Activated naive CD4-positive, alpha-beta T cell treated with anti-CD3 and anti-CD28 coated beads, Interleukin-2, amount 10 ng/mL, durations not matched to agents 7 days and 5 days (primary cell): ENCODE data around the gene ADAM17.
A peak's percentile ranks its signal among the peaks of the same experiment; 100 is the strongest.
"Not testable (repeated sequence)": the region's sequence is repeated elsewhere in the genome, so short reads cannot be mapped to it uniquely, and the experiment has no call there.

Experiments used
- CTCF ChIA-PET: fragments of 350-600 bp; sonication (Branson Sonifier 250); formaldehyde crosslinking; loops from one replicate; lab custom pipeline; 2021; ENCODE audit warnings: antibody characterized with exemption; lab: Charles Lee
- DNase-seq: peaks from one replicate; pipeline ENCODE4 v3.0.0-alpha.2; 2020
- H3K27ac Mint-ChIP-seq: one replicate; pipeline ENCODE4 v1.8.0; 2021; ENCODE audit warnings: mild to moderate bottlenecking, moderate library complexity, mixed read lengths
- H3K27me3 Mint-ChIP-seq: one replicate; pipeline ENCODE4 v1.8.0; 2021; ENCODE audit warnings: mild to moderate bottlenecking, mixed read lengths
- H3K36me3 Mint-ChIP-seq: one replicate; pipeline ENCODE4 v1.8.0; 2021; ENCODE audit warnings: mixed read lengths
- H3K4me1 Mint-ChIP-seq: one replicate; pipeline ENCODE4 v1.8.0; 2021; ENCODE audit warnings: mixed read lengths
- H3K4me3 Mint-ChIP-seq: one replicate; pipeline ENCODE4 v1.8.0; 2021; ENCODE audit warnings: mild to moderate bottlenecking, moderate library complexity, mixed read lengths
- H3K9me3 Mint-ChIP-seq: one replicate; pipeline ENCODE4 v1.8.0; 2021; ENCODE audit warnings: mixed read lengths

ADAM17 gene

DNA sequence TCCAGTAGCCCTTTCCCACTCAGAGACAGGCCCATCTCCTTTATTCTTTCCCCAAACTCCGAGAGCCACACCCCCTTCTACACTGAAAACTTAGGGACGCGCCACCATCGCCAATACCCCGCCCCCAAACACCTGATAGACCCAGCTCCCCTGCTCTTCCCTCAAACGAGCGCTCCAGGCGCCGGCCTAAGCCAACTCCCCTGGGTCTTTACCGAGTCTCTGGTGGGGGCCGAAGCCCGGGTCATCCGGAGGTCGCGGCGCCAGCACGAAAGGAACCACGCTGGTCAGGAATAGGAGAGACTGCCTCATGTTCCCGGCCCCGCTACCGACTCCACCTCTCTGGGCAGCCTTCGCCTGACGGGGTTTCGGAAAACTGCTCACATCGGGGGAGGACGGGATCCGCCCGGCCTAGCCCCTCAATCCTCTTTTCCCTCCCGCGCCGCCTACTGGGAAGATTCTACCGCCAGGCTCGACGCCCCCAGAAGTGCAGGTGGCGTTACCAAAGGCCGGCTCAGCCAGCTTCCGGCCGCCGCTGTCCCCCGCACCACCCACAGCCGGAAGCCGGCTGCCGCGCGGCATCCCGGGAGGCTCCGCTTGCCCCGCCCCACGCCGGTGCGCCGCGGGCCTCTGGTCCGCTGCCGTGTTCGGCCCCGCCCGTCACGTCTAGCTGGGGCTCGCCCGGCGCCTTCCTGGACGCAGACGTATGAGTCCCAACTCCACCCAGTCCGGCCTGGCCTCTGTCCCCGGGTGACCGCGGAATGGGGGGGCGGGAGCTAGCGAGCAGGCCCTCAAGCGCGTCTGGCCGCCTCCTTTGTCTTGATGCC, at the start of gene ADAM17:
ADAM17 (minus strand) TSS at position 534 of the 824 bp plus-strand sequence; CDS start at position 309, 225 bp downstream.
- Mint-ChIP-seq H3K27ac (peak within 1 kb of the TSS; percentile 95), H3K4me1 (peaks cover 54% of the 10 kb centered on the region), H3K4me3 (peak within 1 kb of the TSS; percentile 98)

DNA sequence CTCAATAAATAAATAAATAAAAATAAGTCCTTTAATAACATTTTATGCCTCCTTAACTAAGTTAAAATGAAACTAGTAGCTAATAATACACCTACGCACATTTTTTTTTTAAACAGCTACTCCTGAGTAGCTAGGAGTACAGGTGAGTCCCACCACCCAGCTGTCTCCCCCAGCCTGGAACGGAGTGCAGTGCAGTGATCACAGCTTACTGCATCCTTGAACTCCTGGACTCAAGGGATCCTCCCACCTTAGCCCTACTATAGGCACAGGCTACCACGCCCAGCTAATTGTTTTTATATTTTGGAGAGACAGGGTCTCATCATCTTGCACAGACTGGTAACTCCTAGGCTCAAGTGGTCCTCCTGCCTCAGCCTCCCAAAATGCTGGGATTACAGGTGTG, 46.8 kb upstream of the ADAM17 start:
- CTCF ChIA-PET = interaction anchor here (1.1 kb wide), 1 partner anchor 184 kb away, joined by 3 read pairs; no protein-coding TSS in a partner anchor
- no peaks in the 10 kb centered on the region for H3K27me3 Mint-ChIP-seq
- H3K4me3 Mint-ChIP-seq = no peak overlapping the region
- H3K4me1 Mint-ChIP-seq = peaks cover 19% of the 10 kb centered on the region
- DNase-seq = no peak
- H3K9me3 Mint-ChIP-seq = peaks cover 9% of the 10 kb centered on the region
- H3K36me3 Mint-ChIP-seq = peaks cover 65% of the 10 kb centered on the region
- H3K27ac Mint-ChIP-seq = no peak overlapping the region

More for the DNA sequence above, at the start of gene ADAM17:
- peak; percentile 91 for DNase-seq
- no peaks in the 10 kb centered on the region for H3K9me3 Mint-ChIP-seq
- H3K27me3 Mint-ChIP-seq = no peaks in the 10 kb centered on the region
- CTCF ChIA-PET = interaction anchor here (0.7 to 1.8 kb wide), 10 partner anchors 14 to 257 kb away, joined by 3 to 5 read pairs (median 3); partner anchors contain the start of genes IAH1 and YWHAQ
- peaks cover 20% of the 10 kb centered on the region for H3K36me3 Mint-ChIP-seq

DNA sequence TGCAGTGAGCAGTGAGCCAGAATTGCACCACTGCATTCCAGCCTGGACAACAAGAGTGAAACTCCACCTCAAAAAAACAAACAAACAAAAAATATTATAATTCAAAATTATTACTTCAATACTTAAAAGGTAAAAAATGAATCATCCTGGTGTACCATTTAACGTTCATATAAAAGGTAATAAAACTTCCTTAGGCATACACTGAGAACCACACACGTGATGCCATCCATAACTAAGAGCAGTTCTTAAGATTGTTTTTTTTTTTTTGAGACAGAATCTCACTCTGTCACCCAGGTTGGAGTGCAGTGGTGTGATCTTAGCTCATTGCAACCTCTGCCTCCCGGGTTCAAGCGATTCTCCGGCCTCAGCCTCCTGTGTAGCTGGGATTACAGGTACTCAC, 45.8 kb upstream of the ADAM17 start:
- no peak for DNase-seq
- Mint-ChIP-seq H3K36me3 (peaks cover 64% of the 10 kb centered on the region), H3K4me3 (no peak overlapping the region), H3K9me3 (peaks cover 9% of the 10 kb centered on the region), H3K4me1 (peaks cover 23% of the 10 kb centered on the region), H3K27ac (no peak overlapping the region), H3K27me3 (no peaks in the 10 kb centered on the region)
- CTCF ChIA-PET = no interaction called here

DNA sequence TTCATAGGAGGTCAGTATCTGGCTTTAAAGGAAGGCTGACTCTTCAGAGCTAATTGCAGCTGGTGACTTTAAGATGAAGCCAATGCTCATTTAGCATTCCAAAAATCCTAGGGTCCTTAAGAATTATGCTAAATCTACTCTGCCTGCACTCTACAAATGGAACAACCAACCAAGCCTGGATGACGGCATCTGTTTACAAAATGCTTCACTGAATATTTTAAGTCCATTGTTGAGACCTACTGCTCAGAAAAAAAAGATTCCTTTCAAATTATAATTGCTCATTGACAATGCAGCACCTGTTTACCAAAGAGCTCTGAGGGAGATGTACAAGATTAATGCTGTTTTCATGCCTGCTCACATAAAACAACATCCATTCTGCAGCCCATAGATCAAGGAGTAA, 43.8 kb upstream of the ADAM17 start:
- CTCF ChIA-PET = interaction anchor here (0.7 kb wide), 1 partner anchor 200 kb away, joined by 3 read pairs; no protein-coding TSS in a partner anchor
- H3K4me1 Mint-ChIP-seq = peaks cover 34% of the 10 kb centered on the region
- no peak overlapping the region for H3K4me3 Mint-ChIP-seq
- no peak for DNase-seq
- H3K27me3 Mint-ChIP-seq = no peaks in the 10 kb centered on the region
- H3K36me3 Mint-ChIP-seq = peaks cover 60% of the 10 kb centered on the region
- peaks cover 9% of the 10 kb centered on the region for H3K9me3 Mint-ChIP-seq
- H3K27ac Mint-ChIP-seq = no peak overlapping the region

DNA sequence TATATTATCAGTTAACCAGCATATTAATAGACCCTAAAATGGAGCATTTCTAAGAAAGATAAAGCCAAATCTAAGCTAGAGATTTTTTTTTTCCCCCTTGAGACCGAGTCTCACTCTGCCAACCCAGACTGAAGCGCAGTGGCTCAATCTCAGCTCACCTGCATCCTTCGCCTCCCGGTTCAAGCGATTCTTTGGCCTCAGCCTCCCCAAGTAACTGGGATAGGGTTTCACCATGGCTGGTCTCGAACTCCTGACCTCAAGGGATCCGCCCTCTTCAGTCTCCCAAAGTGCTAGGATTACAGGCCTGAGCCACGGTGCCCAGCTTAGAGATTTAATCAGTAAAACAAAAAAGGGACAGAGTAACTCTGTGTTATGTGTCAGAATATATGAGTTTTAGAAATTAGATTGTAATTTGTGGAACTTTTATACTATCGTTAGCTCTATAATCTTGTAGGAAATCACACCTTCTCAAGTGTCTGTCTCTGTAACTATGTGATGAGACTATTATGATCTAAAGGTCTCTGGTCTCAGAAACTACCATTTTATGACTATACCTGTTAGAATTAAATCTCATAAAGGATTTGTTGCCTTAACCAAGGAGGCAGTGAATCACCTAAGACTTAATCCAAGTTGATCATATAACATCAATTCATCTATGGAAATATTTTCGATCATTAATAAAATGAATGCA, 41.1 kb upstream of the ADAM17 start:
- Mint-ChIP-seq H3K27me3 (no peaks in the 10 kb centered on the region), H3K4me1 (peaks cover 42% of the 10 kb centered on the region), H3K36me3 (peaks cover 54% of the 10 kb centered on the region)

DNA sequence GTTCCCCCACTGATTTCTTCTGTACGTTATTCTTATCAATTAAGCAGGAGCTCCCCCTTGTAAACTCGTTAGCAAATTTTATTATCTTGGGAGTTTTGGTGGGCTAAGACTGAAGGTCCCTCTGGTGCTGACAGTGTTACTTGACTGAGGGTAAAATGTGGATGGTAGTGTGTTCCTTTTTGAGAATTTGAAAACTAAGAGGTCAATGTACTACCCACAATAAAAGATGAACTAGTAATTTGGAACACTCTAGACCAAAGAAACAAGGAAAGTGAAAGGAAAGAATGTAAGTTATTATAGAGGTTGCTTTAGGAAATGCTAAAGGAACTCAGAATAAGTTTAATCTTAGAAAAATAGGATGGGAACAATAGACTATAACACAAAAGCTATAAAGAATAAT, 40.1 kb upstream of the ADAM17 start:
- H3K27me3 Mint-ChIP-seq = no peaks in the 10 kb centered on the region
- no peak for DNase-seq
- H3K36me3 Mint-ChIP-seq = peaks cover 54% of the 10 kb centered on the region
- H3K27ac Mint-ChIP-seq = no peak overlapping the region
- peaks cover 44% of the 10 kb centered on the region for H3K4me1 Mint-ChIP-seq
- H3K4me3 Mint-ChIP-seq = no peak overlapping the region
- H3K9me3 Mint-ChIP-seq = peaks cover 9% of the 10 kb centered on the region
- CTCF ChIA-PET = interaction anchor here (0.7 to 1.1 kb wide), 3 partner anchors 10 to 203 kb away, joined by 3 read pairs; no protein-coding TSS in a partner anchor

More for the DNA sequence above, 41.1 kb upstream of the ADAM17 start:
- Mint-ChIP-seq H3K9me3 (peaks cover 9% of the 10 kb centered on the region), H3K27ac (peak overlapping the region; percentile 31), H3K4me3 (no peak overlapping the region)
- no peak for DNase-seq
- CTCF ChIA-PET = interaction anchor here (0.9 kb wide), 1 partner anchor 59 kb away, joined by 3 read pairs; no protein-coding TSS in a partner anchor

DNA sequence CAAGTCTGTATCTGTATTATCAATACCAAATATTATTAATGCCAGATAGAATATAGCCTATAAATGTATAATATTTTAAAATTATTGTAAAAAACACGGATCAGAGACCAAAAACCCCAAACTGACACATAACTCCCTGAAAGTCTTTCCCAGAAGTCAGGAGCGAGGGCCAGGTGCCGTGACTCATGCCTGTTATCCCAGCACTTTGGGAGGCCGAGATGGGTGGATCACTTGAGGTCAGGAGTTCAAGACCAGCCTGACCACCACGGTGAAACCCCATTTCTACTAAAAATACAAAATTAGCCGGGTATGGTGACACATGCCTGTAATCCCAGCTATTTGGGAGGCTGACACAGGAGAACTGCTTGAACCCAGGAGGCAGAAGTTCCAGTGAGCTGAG, 39.6 kb upstream of the ADAM17 start:
- CTCF ChIA-PET = interaction anchor here (0.8 to 1.1 kb wide), 2 partner anchors 9 to 10 kb away, joined by 3 read pairs; no protein-coding TSS in a partner anchor
- H3K4me3 Mint-ChIP-seq, H3K27ac Mint-ChIP-seq, H3K9me3 Mint-ChIP-seq, H3K27me3 Mint-ChIP-seq, DNase-seq: not testable (repeated sequence)
- Mint-ChIP-seq H3K4me1 (peaks cover 41% of the 10 kb centered on the region), H3K36me3 (peaks cover 53% of the 10 kb centered on the region)

DNA sequence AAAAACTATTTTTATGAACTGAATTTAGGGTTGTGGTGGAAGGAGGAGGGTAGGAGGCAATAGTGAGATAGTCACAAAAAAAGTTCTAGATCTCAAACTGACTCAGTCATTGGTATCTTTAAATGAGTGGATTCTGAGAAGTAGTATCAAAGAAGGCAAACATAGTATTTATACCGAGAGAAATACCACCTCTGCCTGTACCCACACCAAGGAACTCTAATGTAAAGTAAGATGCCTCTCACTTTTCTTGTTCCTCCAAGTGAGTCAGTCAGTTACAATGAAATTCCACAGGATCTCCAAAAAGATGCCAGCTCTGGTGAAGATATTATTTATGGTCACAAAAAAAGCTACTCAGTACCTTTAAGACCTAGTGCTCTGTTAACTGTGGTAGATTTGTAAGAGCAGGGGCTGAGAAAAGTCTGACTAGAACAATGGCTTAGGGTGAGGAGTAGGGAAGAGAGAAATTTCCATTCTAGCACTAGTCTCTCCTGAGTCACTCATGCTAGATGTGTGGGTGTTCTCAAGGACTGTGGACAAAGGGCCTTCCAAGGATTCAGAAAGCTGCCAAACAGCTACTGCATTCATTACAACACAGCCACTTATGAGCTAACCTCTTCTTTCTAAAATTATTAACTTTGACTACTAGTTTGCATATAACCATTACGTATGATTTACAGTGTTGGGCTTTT, 38.9 kb upstream of the ADAM17 start:
- H3K4me1 Mint-ChIP-seq = peaks cover 36% of the 10 kb centered on the region
- peaks cover 50% of the 10 kb centered on the region for H3K36me3 Mint-ChIP-seq
- H3K27ac Mint-ChIP-seq = peak overlapping the region; percentile 2
- no peak overlapping the region for H3K4me3 Mint-ChIP-seq
- DNase-seq = no peak
- no peaks in the 10 kb centered on the region for H3K27me3 Mint-ChIP-seq
- CTCF ChIA-PET = interaction anchor here (0.5 to 1.1 kb wide), 3 partner anchors 9 to 30 kb away, joined by 3 read pairs; no protein-coding TSS in a partner anchor
- H3K9me3 Mint-ChIP-seq = peaks cover 2% of the 10 kb centered on the region

DNA sequence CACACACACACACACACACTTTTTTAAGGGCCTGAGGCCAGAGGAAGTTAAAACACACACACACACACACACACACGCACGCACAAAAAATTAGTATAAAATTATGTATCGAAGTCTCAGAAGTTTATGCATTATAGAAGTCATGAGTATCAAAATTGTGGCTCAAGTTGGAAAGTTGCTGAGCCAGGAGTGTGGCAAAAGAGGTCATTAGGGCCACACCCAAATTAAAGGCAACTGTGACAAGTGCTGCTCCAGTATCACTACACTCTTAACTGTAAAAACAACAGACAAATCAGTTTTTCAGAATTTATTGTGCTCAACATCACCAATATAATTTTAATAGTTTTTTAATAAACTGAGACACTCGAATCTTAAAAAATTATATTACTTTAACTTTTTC, 38.3 kb upstream of the ADAM17 start:
- no peak for DNase-seq
- Mint-ChIP-seq H3K27ac (peak overlapping the region; percentile 52), H3K4me1 (peaks cover 35% of the 10 kb centered on the region), H3K9me3 (no peaks in the 10 kb centered on the region), H3K36me3 (peaks cover 44% of the 10 kb centered on the region), H3K27me3 (no peaks in the 10 kb centered on the region), H3K4me3 (no peak overlapping the region)
- CTCF ChIA-PET = no interaction called here

DNA sequence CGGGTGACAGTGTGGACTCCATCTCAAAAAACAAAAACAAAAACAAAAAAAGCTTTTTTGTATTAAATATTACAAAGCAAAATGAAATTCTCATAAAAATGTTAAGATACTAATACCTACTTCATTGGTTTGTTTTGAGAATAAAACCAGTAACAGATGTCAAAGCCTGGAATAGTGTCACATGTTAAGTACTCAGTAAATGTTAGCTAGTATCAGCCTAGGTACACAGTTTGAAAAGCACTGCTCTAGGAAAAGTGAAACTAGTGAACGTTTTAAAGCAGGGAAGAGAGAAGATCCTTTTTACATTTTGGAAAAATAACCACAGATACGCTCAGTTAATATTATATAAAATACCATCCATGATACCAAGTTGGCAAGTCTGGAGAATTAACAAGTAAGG, 37.1 kb upstream of the ADAM17 start:
- no peaks in the 10 kb centered on the region for H3K27me3 Mint-ChIP-seq
- no peak overlapping the region for H3K27ac Mint-ChIP-seq
- CTCF ChIA-PET = no interaction called here
- no peak overlapping the region for H3K4me3 Mint-ChIP-seq
- H3K36me3 Mint-ChIP-seq = peaks cover 40% of the 10 kb centered on the region
- H3K4me1 Mint-ChIP-seq = peaks cover 35% of the 10 kb centered on the region
- no peak for DNase-seq
- H3K9me3 Mint-ChIP-seq = no peaks in the 10 kb centered on the region

DNA sequence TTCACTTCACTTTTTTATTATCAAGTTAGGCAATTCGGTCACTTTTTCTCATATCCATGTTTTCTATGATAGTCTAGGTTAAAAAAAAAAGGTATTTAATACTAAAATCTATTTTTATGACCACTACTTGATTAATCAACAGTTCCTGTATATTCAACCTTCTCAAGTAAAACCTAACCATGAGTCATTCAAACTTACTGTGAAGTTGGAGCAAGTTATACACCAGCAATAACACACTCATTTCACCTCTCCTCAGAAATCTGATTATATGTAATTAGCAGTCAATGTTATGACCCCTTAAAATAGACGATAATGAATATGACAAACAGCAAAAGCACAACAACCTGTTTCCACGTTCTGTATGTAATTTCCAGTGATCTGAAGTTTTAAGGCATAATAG, 35.0 kb upstream of the ADAM17 start:
- DNase-seq = no peak
- H3K4me1 Mint-ChIP-seq = peaks cover 19% of the 10 kb centered on the region
- CTCF ChIA-PET = interaction anchor here (0.7 kb wide), 1 partner anchor 21 kb away, joined by 3 read pairs; no protein-coding TSS in a partner anchor
- H3K9me3 Mint-ChIP-seq = no peaks in the 10 kb centered on the region
- peaks cover 50% of the 10 kb centered on the region for H3K36me3 Mint-ChIP-seq
- no peaks in the 10 kb centered on the region for H3K27me3 Mint-ChIP-seq
- H3K4me3 Mint-ChIP-seq = no peak overlapping the region
- no peak overlapping the region for H3K27ac Mint-ChIP-seq

DNA sequence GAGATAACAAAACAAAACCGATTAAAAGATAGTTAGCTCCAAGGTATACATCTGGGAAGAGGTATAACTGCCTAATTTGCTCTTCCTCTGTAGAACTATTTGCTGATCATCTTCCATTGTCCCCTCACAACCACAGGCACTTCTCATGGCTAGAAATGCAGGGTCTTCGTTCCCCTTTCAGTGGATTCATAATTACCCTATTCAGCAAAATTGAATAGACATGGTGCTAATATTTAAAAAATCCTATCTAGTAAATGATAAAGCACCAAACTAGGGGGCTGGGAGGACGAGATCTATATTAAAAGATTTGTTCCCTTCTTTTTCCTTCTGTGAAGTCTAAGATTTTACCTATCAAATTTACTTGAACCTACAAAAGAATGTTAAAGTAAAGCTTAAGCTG, 30.8 kb upstream of the ADAM17 start:
- Mint-ChIP-seq H3K9me3 (no peaks in the 10 kb centered on the region), H3K4me3 (no peak overlapping the region), H3K4me1 (no peaks in the 10 kb centered on the region), H3K36me3 (peaks cover 53% of the 10 kb centered on the region), H3K27ac (no peak overlapping the region), H3K27me3 (no peaks in the 10 kb centered on the region)
- CTCF ChIA-PET = no interaction called here
- DNase-seq = no peak

DNA sequence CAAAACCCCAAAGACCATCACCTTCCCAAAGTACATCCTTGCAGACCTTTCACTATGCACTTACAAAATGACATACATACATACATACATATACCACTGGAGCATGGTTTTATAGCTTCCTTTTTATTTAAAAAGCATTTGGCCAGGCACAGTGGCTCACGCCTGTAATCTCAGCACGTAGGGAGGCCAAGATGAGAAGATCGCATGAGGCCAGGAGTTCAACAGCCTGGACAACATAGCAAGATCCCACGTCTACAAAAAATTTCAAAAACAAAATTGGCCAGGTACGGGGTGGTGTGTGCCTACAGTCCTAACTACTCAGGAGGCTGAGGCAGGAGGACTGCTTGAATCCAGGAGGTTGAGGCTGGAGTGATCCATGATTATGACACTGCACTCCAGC, 29.9 kb upstream of the ADAM17 start:
- Mint-ChIP-seq H3K27me3 (no peaks in the 10 kb centered on the region), H3K4me3 (no peak overlapping the region), H3K4me1 (no peaks in the 10 kb centered on the region)

DNA sequence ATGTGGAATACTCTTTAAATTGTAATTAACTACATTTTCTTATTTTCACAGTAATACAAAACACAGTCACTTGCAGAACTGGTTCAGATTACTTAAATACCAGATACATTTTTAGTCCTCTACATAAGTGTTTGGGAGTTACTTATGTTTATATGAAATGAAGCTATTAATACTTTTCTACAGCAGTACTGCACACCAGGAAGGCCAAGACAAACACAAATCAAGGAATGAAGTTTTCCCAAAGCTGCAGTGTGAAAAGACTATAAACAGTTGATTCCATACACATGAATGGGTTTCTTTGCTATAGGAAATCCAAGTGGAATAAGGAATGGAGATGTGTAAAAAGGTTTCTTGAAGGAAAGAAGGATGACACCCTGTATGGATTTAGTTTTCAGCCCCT, 29.3 kb upstream of the ADAM17 start:
- CTCF ChIA-PET, H3K27ac Mint-ChIP-seq, H3K9me3 Mint-ChIP-seq, H3K4me1 Mint-ChIP-seq, DNase-seq, H3K4me3 Mint-ChIP-seq, H3K27me3 Mint-ChIP-seq: not testable (repeated sequence)
- H3K36me3 Mint-ChIP-seq = peaks cover 39% of the 10 kb centered on the region

More for the DNA sequence above, 29.9 kb upstream of the ADAM17 start:
- H3K36me3 Mint-ChIP-seq = peaks cover 45% of the 10 kb centered on the region
- H3K27ac Mint-ChIP-seq = no peak overlapping the region
- no peaks in the 10 kb centered on the region for H3K9me3 Mint-ChIP-seq
- CTCF ChIA-PET = no interaction called here
- DNase-seq = no peak
